Lung (tissue), 12 donors: Measurements from ENCODE around the gene APOBEC3F. TPM values are rescaled to one million over a fixed set of nuclear protein-coding genes. Genes with fewer than 3 reads are reported as not detected.
"Not testable (repeated sequence)": the region's sequence is repeated elsewhere in the genome, so short reads cannot be mapped to it uniquely, and the experiment has no call there.

Source experiments
- ATAC-seq: fragments of 200-7000 bp; cut with Tn5 transposase; one replicate; pipeline ENCODE4 v1.9.1; 2020; ENCODE audit warnings: moderate number of reproducible peaks; ENCODE audit not compliant: insufficient read depth, low FRiP score
- DNase-seq, 3 donors: peaks; one replicate each; pipeline ENCODE4 v3.0.0-alpha.2; 2013 to 2017
- H3K27ac ChIP-seq, 2 donors: one replicate each; pipeline ENCODE4 v1.5.1; 2013; ENCODE audit warnings: mild to moderate bottlenecking in 2 of 2, moderate library complexity in 2 of 2, control low read depth in 1 of 2, inconsistent platforms in 1 of 2, low read depth in 1 of 2, low read length in 1 of 2
- H3K27me3 ChIP-seq, 3 donors: one replicate each; pipeline ENCODE4 v1.5.1; 2013; ENCODE audit warnings: low read length in 2 of 3; ENCODE audit not compliant: control insufficient read depth in 3 of 3, insufficient read depth in 3 of 3
- H3K36me3 ChIP-seq, 4 donors: one replicate each; pipeline ENCODE4 v1.5.1; 2013; ENCODE audit warnings: low read length in 4 of 4, mild to moderate bottlenecking in 1 of 4, moderate library complexity in 1 of 4; ENCODE audit not compliant: control insufficient read depth in 4 of 4, insufficient read depth in 4 of 4
- H3K4me1 ChIP-seq, 5 donors: one replicate each; pipeline ENCODE4 v1.5.1; 2013; ENCODE audit warnings: low read length in 5 of 5, mild to moderate bottlenecking in 2 of 5, moderate library complexity in 1 of 5; ENCODE audit not compliant: control insufficient read depth in 5 of 5, insufficient read depth in 5 of 5
- H3K4me3 ChIP-seq: one replicate; pipeline ENCODE4 v1.5.1; 2013; ENCODE audit warnings: mild to moderate bottlenecking, control low read depth, moderate library complexity
- H3K9ac ChIP-seq, 2 donors: one replicate each; pipeline ENCODE4 v1.5.1; 2013; ENCODE audit warnings: low read length in 2 of 2, control low read depth in 1 of 2; ENCODE audit not compliant: insufficient read depth in 1 of 2
- H3K9me3 ChIP-seq, 4 donors: one replicate each; pipeline ENCODE4 v1.5.1; 2013; ENCODE audit warnings: low read length in 3 of 4, mild to moderate bottlenecking in 1 of 4, moderate library complexity in 1 of 4; ENCODE audit not compliant: control insufficient read depth in 4 of 4, insufficient read depth in 3 of 4
- WGBS, 2 donors: extraction: QIAGEN DNeasy Blood & Tissue Kit; methylation state at CpG; one replicate each; pipeline ENCODE4 v1.1.7; 2013; 5-methylcytosine and 5-hydroxymethylcytosine counted together
- polyA plus RNA-seq, 2 donors: library from polyadenylated mRNA; stranded (reverse); fragments of 200-250 nt; gene quantifications; one replicate each; pipeline ENCODE4 v1.2.1, GENCODE V29; 2013
- total RNA-seq, 2 donors: library from RNA; depleted of rRNA in 1 of 2; stranded (reverse); fragments of >200 nt in 1 of 2; gene quantifications; one replicate each; pipeline ENCODE4 v1.2.1, GENCODE V29; 2014 to 2021
- TF ChIP-seq, protein P1 (sequence below): IDR thresholded peaks from 2 replicates; pipeline ENCODE4 v1.5.1; 2012; ENCODE audit warnings: mild to moderate bottlenecking; ENCODE audit errors: control extremely low read depth, extremely low read depth
- donor health status: control.
- donor health status: control.
- donor health status: Bipolar disorder and iron deficiency.
- donor health status: healthy.
- donor health status: DM: yes; HTN: yes; CAD: no.

APOBEC3F gene
- total and polyA plus RNA-seq, 4 donors = 3.6 to 12.1 (median 6.0) TPM

DNA sequence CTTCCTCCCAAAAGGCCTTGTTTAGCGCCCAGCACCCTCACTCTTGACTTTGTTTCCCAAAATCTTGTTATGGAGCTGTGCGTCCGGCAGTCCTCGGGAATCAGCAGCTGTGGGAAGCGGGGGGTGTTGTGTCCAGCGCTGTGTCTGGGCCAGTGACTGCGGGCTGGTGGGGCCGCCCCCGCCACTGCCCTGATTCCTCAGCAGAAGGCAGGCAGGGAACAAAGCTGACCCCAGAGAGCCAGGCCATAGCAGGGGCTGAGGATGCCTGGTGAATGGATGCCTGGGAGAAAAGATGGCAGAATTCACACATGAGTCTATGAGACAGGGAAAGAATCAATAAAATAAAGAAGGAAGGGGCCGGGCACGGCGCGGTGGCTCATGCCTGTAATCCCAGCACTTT, 24.1 kb upstream of the APOBEC3F start:
- TF ChIP-seq, protein P1, sequence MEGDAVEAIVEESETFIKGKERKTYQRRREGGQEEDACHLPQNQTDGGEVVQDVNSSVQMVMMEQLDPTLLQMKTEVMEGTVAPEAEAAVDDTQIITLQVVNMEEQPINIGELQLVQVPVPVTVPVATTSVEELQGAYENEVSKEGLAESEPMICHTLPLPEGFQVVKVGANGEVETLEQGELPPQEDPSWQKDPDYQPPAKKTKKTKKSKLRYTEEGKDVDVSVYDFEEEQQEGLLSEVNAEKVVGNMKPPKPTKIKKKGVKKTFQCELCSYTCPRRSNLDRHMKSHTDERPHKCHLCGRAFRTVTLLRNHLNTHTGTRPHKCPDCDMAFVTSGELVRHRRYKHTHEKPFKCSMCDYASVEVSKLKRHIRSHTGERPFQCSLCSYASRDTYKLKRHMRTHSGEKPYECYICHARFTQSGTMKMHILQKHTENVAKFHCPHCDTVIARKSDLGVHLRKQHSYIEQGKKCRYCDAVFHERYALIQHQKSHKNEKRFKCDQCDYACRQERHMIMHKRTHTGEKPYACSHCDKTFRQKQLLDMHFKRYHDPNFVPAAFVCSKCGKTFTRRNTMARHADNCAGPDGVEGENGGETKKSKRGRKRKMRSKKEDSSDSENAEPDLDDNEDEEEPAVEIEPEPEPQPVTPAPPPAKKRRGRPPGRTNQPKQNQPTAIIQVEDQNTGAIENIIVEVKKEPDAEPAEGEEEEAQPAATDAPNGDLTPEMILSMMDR = no peak
- Histone ChIP-seq H3K4me1 (peaks cover 0 to 19% (median 3%) of the 10 kb centered on the region in 5 donors), H3K27me3 (no peaks in the 10 kb centered on the region), H3K36me3 (no peaks in the 10 kb centered on the region), H3K9me3 (no peaks in the 10 kb centered on the region), H3K9ac (no peak overlapping the region), H3K27ac (no peak overlapping the region), H3K4me3 (no peak overlapping the region)
- DNase-seq (no peak), ATAC-seq (no peak)
- 98% methylated on average over 13 of the region's 13 CpGs for WGBS, 2 donors

DNA sequence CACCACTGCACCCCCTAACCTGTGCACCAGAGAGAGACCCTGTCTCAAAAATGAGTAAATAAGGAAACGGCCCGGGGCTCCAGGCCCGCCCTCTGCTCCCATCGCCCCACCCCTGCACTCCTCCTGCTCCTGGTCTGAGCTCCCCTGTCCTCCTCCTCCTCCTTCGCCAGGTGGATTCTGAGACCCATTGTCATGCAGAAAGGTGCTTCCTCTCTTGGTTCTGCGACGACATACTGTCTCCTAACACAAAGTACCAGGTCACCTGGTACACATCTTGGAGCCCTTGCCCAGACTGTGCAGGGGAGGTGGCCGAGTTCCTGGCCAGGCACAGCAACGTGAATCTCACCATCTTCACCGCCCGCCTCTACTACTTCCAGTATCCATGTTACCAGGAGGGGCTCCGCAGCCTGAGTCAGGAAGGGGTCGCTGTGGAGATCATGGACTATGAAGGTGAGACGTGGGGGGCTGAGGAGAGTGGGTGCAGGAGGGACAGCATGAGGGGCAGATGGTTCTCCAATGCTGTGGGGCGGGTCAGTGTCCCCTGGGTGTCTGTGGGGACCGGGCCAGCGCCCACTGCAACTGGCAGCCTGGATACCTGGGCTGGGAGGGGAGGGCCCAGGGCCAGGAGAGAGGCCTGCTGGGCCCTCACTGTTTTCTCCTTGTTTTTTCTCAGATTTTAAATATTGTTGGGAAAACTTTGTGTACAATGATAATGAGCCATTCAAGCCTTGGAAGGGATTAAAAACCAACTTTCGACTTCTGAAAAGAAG, 22.9 kb upstream of the APOBEC3F start:
- no peak overlapping the region for H3K4me3 ChIP-seq

DNA sequence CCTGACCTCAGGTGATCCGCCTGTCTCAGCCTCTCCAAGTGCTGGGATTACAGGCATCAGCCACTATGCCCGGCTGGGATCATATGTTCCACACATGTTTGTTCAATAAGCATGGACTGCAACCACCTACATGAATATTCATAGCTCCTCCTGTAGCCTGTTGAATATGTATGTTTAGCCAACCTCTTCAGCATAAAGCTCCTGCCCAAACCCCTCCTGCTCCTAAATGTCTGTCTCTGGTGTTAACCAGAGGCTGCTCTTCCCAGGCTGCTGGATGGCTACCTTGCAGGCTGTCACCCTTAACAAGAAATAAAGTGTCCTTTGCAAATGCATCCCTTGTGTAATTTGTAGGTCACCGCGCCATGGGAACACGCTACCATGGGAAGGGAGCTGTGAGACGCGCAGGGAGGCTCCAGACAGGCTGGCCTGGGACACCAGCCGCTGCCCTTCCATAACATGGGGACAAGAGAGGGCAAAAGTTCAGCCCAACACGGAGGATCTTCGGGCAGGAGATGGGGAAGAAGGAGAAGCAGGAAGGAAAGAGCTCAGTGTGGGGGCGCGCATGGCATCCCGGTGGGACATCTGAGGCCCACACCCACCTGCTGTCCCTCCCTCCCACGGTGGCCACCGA, 20.5 kb upstream of the APOBEC3F start:
- H3K4me3 ChIP-seq, ATAC-seq, H3K27me3 ChIP-seq, H3K9me3 ChIP-seq, H3K36me3 ChIP-seq, H3K9ac ChIP-seq, DNase-seq: not testable (repeated sequence)
- peaks cover 0 to 13% (median 8%) of the 10 kb centered on the region in 5 donors for H3K4me1 ChIP-seq
- 38 to 40% methylated on average over 15 of the region's 15 CpGs for WGBS, 2 donors
- H3K27ac ChIP-seq = peak overlapping the region; percentile 12 to 51

More for the DNA sequence above, 22.9 kb upstream of the APOBEC3F start:
- DNase-seq = no peak
- no peaks in the 10 kb centered on the region for H3K36me3 ChIP-seq
- peaks cover 0 to 25% (median 8%) of the 10 kb centered on the region in 5 donors for H3K4me1 ChIP-seq
- H3K27me3 ChIP-seq = no peaks in the 10 kb centered on the region
- no peak overlapping the region for H3K27ac ChIP-seq
- TF ChIP-seq, protein P1 = no peak
- H3K9ac ChIP-seq = no peak overlapping the region
- H3K9me3 ChIP-seq = no peaks in the 10 kb centered on the region
- WGBS, 2 donors = 89% methylated on average over 18 of the region's 18 CpGs
- ATAC-seq = no peak

DNA sequence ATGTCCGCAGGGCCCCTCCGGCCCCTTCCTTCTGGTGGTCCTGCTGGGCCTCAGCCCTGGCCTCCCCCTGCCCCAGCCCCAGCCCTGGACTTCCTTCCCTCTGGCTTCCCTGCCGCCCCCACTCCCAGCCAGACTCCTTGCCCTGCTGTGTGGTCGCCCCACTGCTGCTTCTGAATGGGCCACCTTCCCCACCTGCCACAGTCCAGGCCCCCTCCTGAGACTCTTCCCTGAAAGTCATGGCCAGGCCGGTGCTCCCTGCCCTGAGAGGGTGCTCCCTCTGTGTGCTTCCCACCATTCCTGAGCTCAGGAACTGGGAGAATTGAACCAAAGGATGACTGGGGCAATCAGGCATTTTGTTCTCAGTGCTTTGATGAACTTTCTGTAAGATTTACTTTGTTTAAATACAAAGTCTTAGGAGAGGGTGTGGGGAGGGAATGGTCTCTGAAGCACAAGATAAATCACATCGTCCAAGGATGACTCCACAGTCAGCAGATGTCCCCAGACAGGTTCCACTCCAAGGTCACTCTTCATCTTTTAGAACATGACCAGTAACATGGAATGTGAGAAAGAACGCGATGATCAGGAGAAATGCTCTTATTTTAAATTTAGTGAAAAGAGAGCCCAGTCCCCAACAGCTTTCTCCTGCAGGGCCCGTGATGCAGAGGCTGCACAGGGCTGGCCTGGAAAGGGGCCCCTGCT, 19.0 kb upstream of the APOBEC3F start:
- H3K27me3 ChIP-seq = no peaks in the 10 kb centered on the region
- H3K9ac ChIP-seq = no peak overlapping the region
- ATAC-seq (no peak), DNase-seq (no peak)
- 39 to 47% methylated on average over 9 of the region's 9 CpGs for WGBS, 2 donors
- peak overlapping the region; percentile 11 for H3K4me3 ChIP-seq
- TF ChIP-seq, protein P1 = no peak
- no peaks in the 10 kb centered on the region for H3K9me3 ChIP-seq
- H3K4me1 ChIP-seq = peaks cover 0 to 10% (median 7%) of the 10 kb centered on the region in 5 donors
- H3K27ac ChIP-seq = peak overlapping the region; percentile 43 to 49
- peaks cover 0 to 4% (median 0%) of the 10 kb centered on the region in 4 donors for H3K36me3 ChIP-seq
